Right atrium auricular region (tissue), 2 donors: Measurements from ENCODE around the gene EPS8L1. TPM values are rescaled to one million over a fixed set of nuclear protein-coding genes. Genes with fewer than 3 reads are reported as not detected.

Experiments used
- DNase-seq: peaks from one replicate; pipeline ENCODE4 v3.0.0-alpha.2; 2019; ENCODE audit warnings: low spot score
- H3K27ac ChIP-seq, 2 donors: fragments of 200-600 bp; sonication (generic); 1 replicate in 1 of 2; 2 replicates in 1 of 2; pipeline ENCODE4 v1.5.1; 2016 to 2019
- H3K27me3 ChIP-seq, 2 donors: fragments of 200-600 bp; sonication (generic); one replicate each; pipeline versions ENCODE4 v1.5.1 to v1.6.0; 2017 to 2019
- H3K36me3 ChIP-seq: fragments of 200-600 bp; sonication (generic); one replicate; pipeline ENCODE4 v1.5.1; 2016
- H3K4me1 ChIP-seq, 2 donors: fragments of 200-600 bp; sonication (generic); one replicate each; pipeline versions ENCODE4 v1.5.1 to v1.6.0; 2017 to 2019
- H3K4me3 ChIP-seq, 2 donors: fragments of 200-600 bp; sonication (generic); 1 replicate in 1 of 2; 2 replicates in 1 of 2; pipeline ENCODE4 v1.5.1; 2017 to 2019; ENCODE audit warnings: mild to moderate bottlenecking in 1 of 2, moderate library complexity in 1 of 2
- H3K9me3 ChIP-seq, 2 donors: fragments of 200-600 bp; sonication (generic); one replicate each; pipeline ENCODE4 v1.5.1; 2019
- CTCF ChIP-seq, 2 donors: fragments of 200-600 bp; sonication (generic); IDR thresholded peaks; one replicate each; pipeline ENCODE4 v1.5.1; 2019; ENCODE audit warnings: antibody characterized with exemption in 2 of 2
- total RNA-seq, 2 donors: library from RNA; depleted of rRNA; stranded (reverse); fragments of >200 nt; gene quantifications; one replicate each; pipeline ENCODE4 v1.1.0, GENCODE V29; 2016

Gene EPS8L1
- total RNA-seq, 2 donors from 2014 or later, result 6.7 to 13.8 TPM

GRCh38 chr19:55094456-55095259, 19.0 kb downstream of the EPS8L1 start:
- no peak for DNase-seq
- peaks cover 0 to 10% of the 10 kb centered on the region in 2 donors for H3K4me1 ChIP-seq
- H3K36me3 ChIP-seq, result peaks cover 72% of the 10 kb centered on the region
- no peak overlapping the region for H3K27ac ChIP-seq
- no peaks in the 10 kb centered on the region for H3K9me3 ChIP-seq
- H3K4me3 ChIP-seq, result no peak overlapping the region
- no peak for TF ChIP-seq CTCF (IDR thresholded peaks at IDR 0.05)
- no peaks in the 10 kb centered on the region for H3K27me3 ChIP-seq

DNA sequence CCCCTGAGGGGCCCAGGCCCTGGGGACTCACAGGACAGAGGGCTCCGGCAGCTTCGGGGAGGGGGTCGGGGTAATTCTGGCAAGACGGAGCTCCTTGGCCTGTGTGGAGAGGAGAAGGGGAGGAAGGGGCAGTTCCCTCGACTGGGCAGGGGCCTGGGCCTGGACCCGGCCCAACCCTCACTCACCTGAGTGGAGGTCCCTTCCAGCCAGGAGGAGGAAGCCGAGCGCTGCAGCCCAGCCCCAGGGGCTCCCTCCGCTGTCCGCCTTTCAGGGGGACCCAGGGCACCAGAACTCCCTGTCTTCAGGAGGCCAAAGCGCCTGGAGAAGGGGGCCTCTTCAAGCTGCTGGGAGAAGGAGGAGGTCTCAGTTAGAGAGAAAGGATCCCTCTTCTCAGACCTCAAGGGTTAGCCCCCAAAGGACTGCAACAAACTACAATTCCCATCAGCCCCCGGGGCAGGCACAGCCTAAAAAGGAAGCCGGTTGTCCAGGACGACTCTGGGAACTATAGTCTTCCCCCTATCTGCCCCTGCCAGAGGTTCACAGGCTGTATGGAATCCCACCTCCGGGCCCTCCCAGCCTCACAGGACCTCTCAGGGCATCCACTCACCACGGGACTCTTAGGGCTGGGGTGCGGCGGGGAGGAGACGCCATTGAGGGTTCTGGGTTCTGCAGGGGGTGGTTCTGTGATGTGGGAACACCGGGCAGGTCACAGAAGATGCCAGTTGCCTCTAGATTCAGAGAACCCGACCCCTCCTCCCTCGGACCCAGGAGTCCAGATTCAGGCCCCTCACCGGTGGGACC, 19.8 kb downstream of the EPS8L1 start:
- DNase-seq, result no peak
- TF ChIP-seq CTCF (IDR thresholded peaks at IDR 0.05), result no peak

DNA sequence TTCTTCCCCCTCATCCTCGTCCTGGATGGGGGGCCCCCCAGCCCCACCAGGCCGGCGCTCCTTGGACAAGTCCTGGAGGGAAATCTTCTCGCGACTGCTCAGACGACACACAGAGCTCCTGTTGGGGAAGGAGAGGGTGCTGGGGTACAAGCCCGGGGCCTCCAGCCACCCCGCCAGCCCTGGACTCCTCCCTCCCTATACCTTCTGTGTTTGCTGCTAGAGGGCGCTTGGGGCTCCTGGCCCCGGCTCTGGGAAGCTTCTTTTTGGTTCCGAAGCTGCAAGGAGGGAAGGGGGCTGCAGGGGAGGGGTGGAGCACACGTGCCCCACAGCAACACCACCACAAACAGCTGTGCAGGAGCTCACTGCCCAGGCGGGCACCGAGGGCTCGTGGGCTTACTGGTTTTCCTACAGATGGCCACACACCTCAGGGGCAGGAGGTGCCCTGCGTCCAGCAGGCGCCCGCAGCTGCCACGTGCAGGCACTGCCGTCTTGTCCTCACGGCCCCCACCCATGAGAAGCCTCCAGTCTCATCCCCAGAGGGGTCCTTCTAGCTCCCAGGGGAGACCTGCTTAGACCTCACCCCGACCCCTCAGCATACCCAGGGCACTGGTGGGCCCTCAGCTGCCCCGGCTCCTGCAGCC, 20.5 kb downstream of the EPS8L1 start:
- Histone ChIP-seq H3K27ac (no peak overlapping the region), H3K9me3 (no peaks in the 10 kb centered on the region), H3K4me1 (peaks cover 0 to 20% of the 10 kb centered on the region in 2 donors), H3K36me3 (peaks cover 72% of the 10 kb centered on the region), H3K27me3 (no peaks in the 10 kb centered on the region), H3K4me3 (no peak overlapping the region)
- TF ChIP-seq CTCF (IDR thresholded peaks at IDR 0.05), result no peak
- no peak for DNase-seq

More for the DNA sequence above, 19.8 kb downstream of the EPS8L1 start:
- no peaks in the 10 kb centered on the region for H3K27me3 ChIP-seq
- H3K4me3 ChIP-seq, result no peak overlapping the region
- no peaks in the 10 kb centered on the region for H3K9me3 ChIP-seq
- H3K4me1 ChIP-seq, result peaks cover 0 to 18% of the 10 kb centered on the region in 2 donors
- H3K36me3 ChIP-seq, result peaks cover 72% of the 10 kb centered on the region
- no peak overlapping the region for H3K27ac ChIP-seq

GRCh38 chr19:55097864-55098715, 22.4 kb downstream of the EPS8L1 start:
- DNase-seq, result no peak
- H3K27me3 ChIP-seq, result no peaks in the 10 kb centered on the region
- TF ChIP-seq CTCF (IDR thresholded peaks at IDR 0.05), result no peak
- no peak overlapping the region for H3K27ac ChIP-seq
- H3K4me3 ChIP-seq, result no peak overlapping the region
- H3K4me1 ChIP-seq, result peaks cover 0 to 20% of the 10 kb centered on the region in 2 donors
- peaks cover 72% of the 10 kb centered on the region for H3K36me3 ChIP-seq
- H3K9me3 ChIP-seq, result peaks cover 0 to 5% of the 10 kb centered on the region in 2 donors
